Esophagus squamous epithelium (tissue), 5 donors: ENCODE data around the gene CDH16. TPM values are rescaled to one million over a fixed set of nuclear protein-coding genes. Genes with fewer than 3 reads are reported as not detected.

Experiments
- DNase-seq: peaks from one replicate; lab custom pipeline; 2025; lab: John Stamatoyannopoulos, UW
- H3K27ac ChIP-seq, 4 donors: fragments of 200-600 bp; sonication (generic); one replicate each; pipeline ENCODE4 v1.5.1; 2016 to 2019; ENCODE audit warnings: mild to moderate bottlenecking in 1 of 4
- H3K27me3 ChIP-seq, 4 donors: fragments of 200-600 bp; sonication (generic); 1 replicate in 3 of 4; 2 replicates in 1 of 4; pipeline versions ENCODE4 v1.5.1 to v1.6.0; 2017 to 2021; ENCODE audit warnings: antibody characterized with exemption in 1 of 4
- H3K36me3 ChIP-seq, 3 donors: fragments of 200-600 bp; sonication (generic); one replicate each; pipeline ENCODE4 v1.5.1; 2016 to 2019
- H3K4me1 ChIP-seq, 3 donors: fragments of 200-600 bp; sonication (generic); one replicate each; pipeline ENCODE4 v1.5.1; 2017 to 2019
- H3K4me3 ChIP-seq, 4 donors: fragments of 200-600 bp; sonication (generic); 1 replicate in 3 of 4; 2 replicates in 1 of 4; pipeline ENCODE4 v1.5.1; 2016 to 2019; ENCODE audit warnings: mild to moderate bottlenecking in 2 of 4, moderate library complexity in 1 of 4
- H3K9me3 ChIP-seq, 3 donors: fragments of 200-600 bp; sonication (generic); one replicate each; pipeline ENCODE4 v1.5.1; 2016 to 2019
- CTCF ChIP-seq, 6 experiments: fragments of 450-650 bp in 4 of 6; fragments of 200-600 bp in 2 of 6; sonication (generic) in 2 of 6; IDR thresholded peaks; one replicate each; pipeline ENCODE4 v1.5.1; 2016 to 2019; ENCODE audit warnings: antibody characterized with exemption in 6 of 6, mild to moderate bottlenecking in 4 of 6, moderate library complexity in 4 of 6
- POLR2A ChIP-seq, 4 donors: fragments of 450-650 bp; IDR thresholded peaks; one replicate each; pipeline ENCODE4 v1.6.1; 2017; ENCODE audit warnings: antibody characterized with exemption in 4 of 4, mild to moderate bottlenecking in 4 of 4, moderate library complexity in 3 of 4
- WGBS, 2 donors: methylation state at CpG; one replicate each; pipeline ENCODE4 v1.1.5; 2018; 5-methylcytosine and 5-hydroxymethylcytosine counted together
- intact Hi-C: fragments of 100-400 bp; cut with DNase I; formaldehyde crosslinking; loops from one replicate; pipeline ENCODE4 v1.15.0; 2022
- total RNA-seq, 4 donors: library from RNA; depleted of rRNA; stranded (reverse); fragments of >200 nt; gene quantifications; one replicate each; pipeline ENCODE4 v1.1.0, GENCODE V29; 2016
- donor health status: DM: yes; HTN: yes; CAD: no.

The CDH16 gene
- total RNA-seq, 4 donors from 2014 or later = 1.9 to 6.3 (median 4.1) TPM

- peaks cover 5 to 31% (median 7%) of the 10 kb centered on the region in 3 donors for H3K4me1 ChIP-seq
- no peaks in the 10 kb centered on the region for H3K36me3 ChIP-seq
- no peak for DNase-seq
- 49 to 72% methylated on average over 7 to 8 of the region's 10 CpGs for WGBS, 2 donors
- intact Hi-C loops = no loop called here
- H3K4me3 ChIP-seq = no peak overlapping the region
- TF ChIP-seq CTCF (IDR thresholded peaks at IDR 0.05) (no peak), POLR2A (IDR thresholded peaks at IDR 0.05) (no peak)
- H3K27me3 ChIP-seq = no peaks in the 10 kb centered on the region
- no peaks in the 10 kb centered on the region for H3K9me3 ChIP-seq
- H3K27ac ChIP-seq = no peak overlapping the region
Observed at GRCh38 chr16:66913081-66913480, 5.6 kb downstream of the CDH16 start.

GRCh38 chr16:66911801-66912200 lies 6.9 kb downstream of the CDH16 start:
- intact Hi-C loops = no loop called here
- peak overlapping the region in 3 of 4 donors; percentile 25 to 75 (median 49) for H3K27ac ChIP-seq
- no peak overlapping the region for H3K4me3 ChIP-seq
- no peak for DNase-seq
- peaks cover 5 to 44% (median 7%) of the 10 kb centered on the region in 3 donors for H3K4me1 ChIP-seq
- TF ChIP-seq CTCF (IDR thresholded peaks at IDR 0.05) (no peak), POLR2A (IDR thresholded peaks at IDR 0.05) (no peak)
- no peaks in the 10 kb centered on the region for H3K27me3 ChIP-seq
- 96 to 100% methylated on average over 4 to 6 of the region's 8 CpGs for WGBS, 2 donors
- no peaks in the 10 kb centered on the region for H3K9me3 ChIP-seq
- no peaks in the 10 kb centered on the region for H3K36me3 ChIP-seq

GRCh38 chr16:66911112-66911511 lies 7.6 kb downstream of the CDH16 start:
- Histone ChIP-seq H3K36me3 (no peaks in the 10 kb centered on the region), H3K4me1 (peaks cover 5 to 51% (median 8%) of the 10 kb centered on the region in 3 donors), H3K4me3 (peak overlapping the region in 1 of 4 donors; percentile 6), H3K27me3 (no peaks in the 10 kb centered on the region), H3K9me3 (no peaks in the 10 kb centered on the region), H3K27ac (peak overlapping the region; percentile 30 to 75 (median 49))
- no peak for DNase-seq
- WGBS, 2 donors = no CpG with 5 or more reads among the region's 5 CpGs
- intact Hi-C loops = no loop called here
- TF ChIP-seq POLR2A (IDR thresholded peaks at IDR 0.05) (no peak), CTCF (IDR thresholded peaks at IDR 0.05) (no peak)

- H3K27ac ChIP-seq = peak overlapping the region in 3 of 4 donors; percentile 30 to 75 (median 49)
- DNase-seq = no peak
- TF ChIP-seq CTCF (IDR thresholded peaks at IDR 0.05) = no peak
- TF ChIP-seq POLR2A (IDR thresholded peaks at IDR 0.05) = no peak
- H3K36me3 ChIP-seq = no peaks in the 10 kb centered on the region
- no peaks in the 10 kb centered on the region for H3K27me3 ChIP-seq
- intact Hi-C loops = no loop called here
- H3K4me3 ChIP-seq = peak overlapping the region in 1 of 4 donors; percentile 6
- WGBS, 2 donors = 83% methylated on average over 4 to 6 of the region's 14 CpGs
- H3K4me1 ChIP-seq = peaks cover 7 to 59% (median 16%) of the 10 kb centered on the region in 3 donors
- no peaks in the 10 kb centered on the region for H3K9me3 ChIP-seq
Observed at GRCh38 chr16:66910175-66910940, 8.3 kb downstream of the CDH16 start.

GRCh38 chr16:66908762-66909559 lies 9.7 kb downstream of the CDH16 start:
- peaks cover 15 to 73% (median 29%) of the 10 kb centered on the region in 3 donors for H3K4me1 ChIP-seq
- no peak overlapping the region for H3K27ac ChIP-seq
- no peak overlapping the region for H3K4me3 ChIP-seq
- H3K27me3 ChIP-seq = no peaks in the 10 kb centered on the region
- intact Hi-C loops = no loop called here
- WGBS, 2 donors = 82 to 90% methylated on average over 4 to 7 of the region's 14 CpGs
- no peak for DNase-seq
- TF ChIP-seq POLR2A (IDR thresholded peaks at IDR 0.05) = no peak
- no peak for TF ChIP-seq CTCF (IDR thresholded peaks at IDR 0.05)
- H3K9me3 ChIP-seq = no peaks in the 10 kb centered on the region
- no peaks in the 10 kb centered on the region for H3K36me3 ChIP-seq
